Occipital lobe (tissue), 2 donors: ENCODE measurements around the gene EMILIN2. TPM values are rescaled to one million over a fixed set of nuclear protein-coding genes. Genes with fewer than 3 reads are reported as not detected.

ENCODE experiments used
- DNase-seq: peaks from one replicate; lab custom pipeline; 2025; lab: John Stamatoyannopoulos, UW
- total RNA-seq: library from RNA; depleted of rRNA; stranded (reverse); fragments of >200 nt; gene quantifications from one replicate; pipeline ENCODE4 v1.2.3, GENCODE V29; 2014

EMILIN2 gene
- total RNA-seq, 1 donor from 2014 or later = 2.0 TPM

DNA sequence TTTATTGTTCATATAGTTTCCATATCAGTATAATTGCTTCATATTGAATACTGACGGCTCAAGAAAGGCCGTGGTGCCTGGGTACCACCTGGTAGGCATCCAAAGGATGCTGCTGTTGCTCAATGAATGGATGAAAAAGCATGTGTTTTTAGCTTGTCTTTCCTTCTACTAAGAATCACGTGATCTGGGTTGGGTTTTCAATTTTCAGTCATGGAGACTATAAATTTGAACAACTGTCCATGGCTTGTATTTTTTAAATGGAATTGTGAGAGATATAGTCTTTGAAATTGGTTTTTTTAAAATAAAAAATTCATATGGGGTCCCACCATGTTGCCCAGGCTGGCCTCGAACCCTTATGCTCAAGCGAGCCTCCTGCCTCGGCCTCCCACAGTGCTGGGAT lies 25.3 kb downstream of the EMILIN2 start:
- no peak for DNase-seq

DNA sequence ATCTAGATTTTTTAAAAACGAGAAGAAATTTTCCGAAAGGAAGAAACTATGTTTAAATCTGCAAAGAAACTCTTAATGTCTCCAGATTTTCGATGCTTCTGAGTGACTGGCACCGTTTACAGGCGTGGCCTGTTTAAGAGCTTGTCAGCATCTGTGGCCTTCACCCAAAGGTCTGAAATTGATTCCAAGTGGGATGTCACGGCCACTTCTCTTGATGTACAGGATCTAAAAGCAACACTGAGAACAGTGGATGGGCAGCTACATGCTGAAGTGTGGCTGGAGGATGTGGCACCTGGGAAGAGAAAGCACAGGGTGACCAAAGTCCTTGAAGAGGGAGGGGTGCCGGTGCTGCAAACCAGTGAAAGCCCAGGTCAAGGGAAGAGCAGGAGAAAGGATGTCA lies 28.0 kb downstream of the EMILIN2 start:
- DNase-seq = no peak

DNA sequence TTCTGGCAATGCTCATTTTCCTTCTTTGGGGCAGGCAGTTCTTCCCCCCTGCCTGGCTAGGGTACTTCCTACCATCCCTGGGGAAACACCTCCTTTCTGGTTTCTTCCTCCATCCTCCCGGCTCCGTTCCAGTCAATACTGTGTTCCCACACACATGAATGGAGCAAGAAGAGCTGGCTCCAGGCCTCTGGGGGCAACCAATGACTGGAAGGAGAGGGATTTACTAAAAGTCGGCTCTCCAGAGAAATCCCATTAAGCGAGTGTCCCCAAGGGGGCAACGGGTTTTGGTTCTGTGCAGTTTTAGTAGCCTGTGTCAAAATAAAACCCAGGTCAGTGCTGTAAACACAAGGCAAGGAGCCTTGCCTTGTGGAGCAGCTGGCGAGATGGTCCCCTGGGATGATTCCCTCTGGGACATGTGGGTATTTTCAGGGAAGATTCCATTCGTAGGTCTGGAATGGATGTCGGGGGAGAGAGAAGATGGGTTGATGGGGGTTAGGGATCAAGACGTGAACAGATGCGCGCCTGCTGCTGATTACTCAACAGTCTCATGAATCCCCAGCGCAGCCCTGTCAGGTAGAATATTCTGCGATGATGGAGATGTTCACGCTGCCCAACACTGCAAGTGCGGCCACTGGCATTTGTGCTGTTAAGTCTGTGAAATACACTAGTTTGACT lies 32.0 kb downstream of the EMILIN2 start:
- DNase-seq = no peak

DNA sequence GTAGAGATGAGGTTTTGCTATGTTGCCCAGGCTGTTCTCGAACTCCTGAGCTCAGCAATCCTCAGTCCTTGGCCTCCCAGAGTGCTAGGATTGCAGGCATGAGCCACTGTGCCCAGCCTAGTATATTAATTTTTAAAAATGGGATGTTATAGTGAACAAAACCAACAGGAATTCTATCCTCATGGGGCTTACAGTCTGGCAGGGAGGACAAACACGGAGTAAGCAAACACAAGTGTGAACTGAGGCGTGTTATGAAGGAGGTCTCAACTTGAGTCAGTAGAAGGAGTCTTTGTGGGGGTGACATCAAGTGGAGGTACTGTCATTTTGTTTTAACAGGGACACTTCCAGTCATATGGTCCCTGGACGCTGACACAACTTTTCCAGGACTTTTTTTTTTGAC lies 33.1 kb downstream of the EMILIN2 start:
- DNase-seq = no peak

DNA sequence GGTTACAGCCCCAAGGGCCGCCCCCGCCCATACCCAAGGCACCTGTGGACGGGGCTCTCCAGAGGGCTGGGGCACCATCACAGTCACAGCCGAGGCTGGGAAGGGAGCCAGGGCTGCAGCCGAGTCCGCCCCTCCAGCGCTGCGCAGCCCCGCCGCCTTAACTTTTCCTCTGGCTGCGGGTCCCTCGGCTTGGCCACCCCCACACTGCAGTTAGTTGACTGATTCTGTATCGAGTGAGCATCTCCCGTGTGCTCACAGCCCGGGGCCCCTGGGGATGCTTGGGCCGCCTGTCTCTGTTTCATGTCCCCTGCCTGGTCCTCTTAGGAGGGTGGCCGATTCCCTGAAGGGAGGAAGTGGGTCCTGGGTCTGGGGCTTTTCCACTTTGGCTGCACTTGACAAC lies 33.7 kb downstream of the EMILIN2 start:
- DNase-seq = no peak

DNA sequence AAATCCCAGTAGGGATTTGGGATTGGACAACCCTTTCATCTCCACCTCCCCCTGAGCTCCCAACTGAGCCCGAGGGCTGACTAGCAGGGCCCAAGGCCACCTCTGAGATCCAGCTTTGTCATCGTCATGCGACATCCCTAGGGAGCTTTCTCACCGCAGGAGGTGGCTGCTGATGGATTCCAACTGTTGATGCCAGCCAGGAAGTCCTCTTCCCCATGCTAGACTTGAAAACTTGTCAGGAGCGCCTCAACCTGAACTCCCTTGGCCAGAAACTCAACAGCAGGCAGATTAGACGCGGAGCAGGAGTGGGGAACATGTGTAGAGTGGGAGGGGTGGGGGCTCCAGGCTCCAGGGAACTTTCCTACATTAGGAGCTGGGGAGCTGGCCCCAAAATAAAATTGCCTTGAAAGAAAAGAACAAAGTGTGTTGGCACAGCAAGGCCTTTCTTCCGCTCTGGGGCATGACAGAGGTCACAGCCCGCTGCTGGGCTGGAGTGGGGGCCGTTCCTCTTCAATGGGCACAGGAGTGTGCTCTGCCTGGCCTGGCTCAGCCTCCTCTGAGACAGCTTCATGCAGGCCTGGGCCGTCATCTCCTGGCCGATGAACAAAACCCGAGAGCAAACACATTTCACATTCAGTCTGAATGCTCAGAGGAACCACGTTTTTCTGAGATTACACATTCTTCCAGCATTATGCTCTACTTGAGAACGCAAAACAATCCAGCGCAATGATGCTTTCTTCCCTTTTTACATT lies 34.5 kb downstream of the EMILIN2 start:
- no peak for DNase-seq

DNA sequence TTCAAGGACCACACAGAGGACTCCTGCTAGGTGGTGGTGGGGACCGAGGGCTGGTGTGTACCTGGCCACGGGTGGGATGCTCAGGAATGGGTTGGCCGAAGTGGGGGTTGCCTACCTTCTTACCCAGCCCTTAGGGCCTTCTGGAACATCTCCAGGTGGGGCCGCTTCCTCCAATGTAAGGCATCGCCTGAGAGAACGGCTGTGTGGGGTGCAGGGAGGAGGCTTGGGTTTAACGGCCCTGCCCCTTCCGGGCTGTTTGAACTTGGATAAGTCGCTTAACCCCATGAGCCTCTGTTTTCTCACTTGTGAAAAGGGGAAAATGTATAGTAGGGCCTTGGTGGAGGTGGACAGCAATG lies 35.0 kb downstream of the EMILIN2 start:
- no peak for DNase-seq

DNA sequence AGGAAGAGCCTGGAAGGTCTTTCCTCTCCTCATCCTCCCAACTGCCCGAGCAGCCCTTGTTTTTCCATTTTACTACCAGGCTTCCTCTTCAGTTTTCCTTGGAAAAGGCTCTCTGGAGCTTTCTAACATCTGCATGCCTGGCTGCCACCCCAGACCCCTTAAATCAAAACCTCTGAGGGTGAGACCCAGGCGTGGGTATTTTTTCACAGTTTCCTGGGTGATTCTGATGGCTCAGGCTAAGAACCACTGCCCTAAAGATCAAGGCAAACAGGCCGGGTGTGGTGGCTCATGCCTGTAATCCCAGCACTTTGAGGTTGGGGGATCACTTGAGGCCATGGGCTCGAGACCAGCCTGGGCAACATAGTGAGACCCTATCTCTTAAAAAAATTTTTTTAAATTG lies 35.4 kb downstream of the EMILIN2 start:
- no peak for DNase-seq

DNA sequence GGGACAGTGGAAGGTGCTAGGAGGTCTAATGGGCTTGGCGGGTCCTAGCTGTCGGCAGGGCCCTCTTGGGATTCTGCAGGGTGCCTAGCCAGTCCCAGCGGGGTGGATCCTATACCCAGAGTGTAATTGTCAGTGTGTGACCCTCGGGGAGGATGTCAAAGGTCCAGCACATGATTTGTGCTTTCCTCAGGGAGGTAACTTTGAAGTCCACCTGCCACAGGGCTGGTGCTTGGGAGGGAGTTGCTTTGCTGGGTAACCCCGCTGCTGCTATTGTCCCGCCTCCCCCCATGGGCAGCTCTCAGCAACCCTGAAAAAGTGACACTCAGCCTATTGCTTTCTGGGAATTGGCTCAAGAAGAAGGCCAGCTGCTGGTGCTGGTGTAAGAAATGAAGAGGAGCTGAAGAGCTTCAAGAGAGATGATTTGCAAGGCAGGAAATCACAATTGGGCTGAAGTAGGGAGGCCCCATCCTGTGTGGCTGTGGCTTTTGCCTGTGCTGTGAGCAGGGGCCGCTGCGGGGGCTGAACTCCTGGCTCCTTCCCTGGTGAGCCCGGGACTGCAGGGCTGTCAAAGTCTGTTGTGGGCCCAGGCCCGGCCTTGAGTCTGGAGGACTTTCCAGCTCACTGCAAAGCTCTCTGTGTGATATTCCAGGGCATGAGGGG lies 36.4 kb downstream of the EMILIN2 start:
- DNase-seq = no peak

DNA sequence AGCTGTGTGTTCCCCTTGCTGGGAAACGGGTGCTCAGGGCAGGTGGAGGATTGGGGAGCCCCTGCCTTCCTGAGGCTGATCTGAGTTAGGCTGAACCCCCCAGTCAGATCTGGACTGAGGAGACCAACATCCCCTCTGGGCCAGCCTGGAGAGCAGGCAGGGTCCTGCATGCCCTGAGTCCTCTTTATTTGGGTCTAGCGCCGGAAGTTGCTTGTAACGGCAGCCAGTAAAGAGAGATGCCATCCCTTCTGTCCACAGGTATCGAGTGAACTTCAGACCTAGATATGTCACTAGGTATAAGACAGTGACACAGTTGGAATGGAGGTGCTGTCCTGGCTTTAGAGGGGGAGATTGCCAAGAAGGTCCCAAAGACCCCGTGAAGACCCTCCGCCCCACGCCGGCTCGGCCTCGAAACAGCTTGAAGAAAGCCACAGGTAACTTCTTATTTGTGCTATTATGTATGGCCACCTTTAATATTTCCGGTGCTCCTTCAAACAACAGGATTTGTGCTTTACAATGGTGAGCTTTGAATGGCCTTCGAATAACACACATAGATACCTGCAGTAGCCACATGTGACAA lies 38.0 kb downstream of the EMILIN2 start:
- DNase-seq = no peak

DNA sequence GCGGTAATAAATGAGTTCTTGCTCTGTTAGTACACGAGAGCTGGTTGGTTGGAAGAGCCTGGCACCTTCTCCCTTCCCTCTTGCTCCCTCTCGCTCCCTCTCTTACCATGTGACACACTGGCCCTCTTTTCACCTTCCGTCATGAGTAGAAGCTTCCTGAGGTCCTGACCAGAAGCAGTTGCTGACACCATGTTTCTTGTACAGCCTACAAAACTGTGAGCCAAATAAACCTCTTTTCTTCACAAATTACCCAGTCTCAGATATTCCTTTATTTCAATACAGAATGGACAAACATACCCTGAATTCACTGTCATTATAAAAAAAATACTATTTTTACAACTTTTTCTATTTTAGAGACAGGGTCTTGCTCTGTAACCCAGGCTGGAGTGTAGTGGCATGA lies 40.7 kb downstream of the EMILIN2 start:
- DNase-seq = no peak

DNA sequence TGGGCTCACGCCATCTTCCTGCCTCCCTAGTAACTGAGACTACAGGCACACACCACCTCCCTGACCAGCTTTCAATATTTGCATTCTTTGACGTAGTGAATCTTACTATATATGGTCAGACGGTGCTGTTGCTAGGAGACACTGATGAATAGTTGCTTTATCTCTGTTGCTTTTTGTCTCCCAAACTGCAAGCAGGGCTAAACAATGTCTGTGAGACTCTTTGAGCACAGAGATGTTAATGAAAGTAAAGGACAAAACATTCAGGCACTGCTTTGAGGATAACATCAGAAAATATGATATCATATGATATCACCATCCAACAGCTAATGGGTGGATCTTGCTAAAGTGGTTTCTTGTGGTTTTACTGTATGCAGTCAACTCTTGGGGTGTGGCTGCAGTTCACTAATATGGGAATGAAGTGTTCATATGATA lies 43.0 kb downstream of the EMILIN2 start:
- DNase-seq = no peak

DNA sequence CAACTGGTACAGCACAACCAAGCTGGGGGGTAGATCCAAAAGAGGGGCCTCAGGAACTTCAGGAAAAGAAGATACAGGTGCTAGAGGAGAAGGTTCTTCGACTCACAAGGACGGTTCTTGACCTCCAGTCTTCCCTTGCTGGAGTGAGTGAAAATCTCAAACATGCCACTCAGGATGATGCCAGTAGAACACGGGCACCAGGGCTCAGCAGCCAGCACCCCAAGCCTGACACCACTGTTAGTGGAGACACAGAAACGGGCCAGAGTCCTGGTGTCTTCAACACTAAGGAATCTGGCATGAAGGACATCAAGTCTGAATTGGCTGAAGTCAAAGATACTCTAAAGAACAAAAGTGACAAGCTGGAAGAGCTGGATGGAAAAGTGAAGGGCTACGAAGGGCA lies 43.8 kb downstream of the EMILIN2 start:
- DNase-seq = no peak

DNA sequence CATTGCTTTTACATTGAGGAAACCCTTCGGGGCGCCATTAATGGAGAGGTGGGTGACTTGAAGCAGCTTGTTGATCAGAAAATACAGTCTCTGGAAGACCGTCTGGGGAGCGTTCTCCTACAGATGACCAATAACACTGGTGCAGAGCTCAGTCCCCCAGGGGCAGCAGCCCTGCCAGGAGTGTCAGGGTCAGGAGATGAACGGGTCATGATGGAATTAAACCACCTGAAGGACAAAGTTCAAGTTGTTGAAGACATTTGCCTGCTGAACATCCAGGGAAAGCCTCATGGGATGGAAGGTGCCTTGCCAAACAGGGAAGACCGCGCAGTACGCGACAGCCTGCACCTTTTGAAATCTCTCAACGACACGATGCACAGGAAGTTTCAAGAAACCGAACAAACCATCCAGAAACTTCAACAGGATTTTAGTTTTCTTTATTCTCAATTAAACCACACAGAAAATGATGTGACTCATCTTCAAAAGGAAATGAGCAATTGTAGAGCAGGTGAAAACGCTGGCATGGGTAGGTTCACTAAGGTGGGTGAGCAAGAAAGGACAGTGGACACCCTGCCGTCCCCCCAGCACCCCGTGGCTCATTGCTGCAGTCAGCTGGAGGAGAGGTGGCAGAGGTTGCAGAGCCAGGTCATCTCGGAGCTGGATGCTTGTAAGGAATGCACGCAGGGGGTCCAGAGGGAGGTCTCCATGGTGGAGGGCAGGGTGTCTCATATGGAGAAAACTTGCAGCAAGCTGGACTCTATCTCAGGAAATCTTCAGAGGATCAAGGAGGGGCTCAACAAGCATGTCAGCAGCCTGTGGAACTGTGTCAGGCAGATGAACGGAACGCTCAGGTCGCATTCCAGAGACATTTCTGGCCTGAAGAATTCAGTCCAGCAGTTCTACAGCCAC lies 45.0 kb downstream of the EMILIN2 start:
- no peak for DNase-seq

DNA sequence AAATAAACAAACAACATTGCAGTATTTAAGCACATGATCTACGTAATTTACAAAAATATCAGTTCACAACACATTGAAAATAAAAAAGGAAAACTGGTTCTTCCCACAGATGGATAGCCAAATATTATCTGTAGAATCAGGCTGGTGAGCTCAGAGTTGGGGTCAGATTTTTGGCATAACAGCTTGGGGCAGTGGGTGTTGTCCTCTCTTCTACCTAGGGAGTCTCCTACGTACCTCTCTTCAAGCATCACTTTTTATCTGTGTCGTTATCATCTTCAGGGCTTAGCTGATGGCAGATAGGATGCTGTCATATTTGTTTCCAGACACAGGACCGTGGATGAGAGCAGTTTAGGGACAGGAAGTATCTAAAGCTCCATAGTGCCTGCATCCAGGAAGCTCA lies 46.2 kb downstream of the EMILIN2 start:
- no peak for DNase-seq

DNA sequence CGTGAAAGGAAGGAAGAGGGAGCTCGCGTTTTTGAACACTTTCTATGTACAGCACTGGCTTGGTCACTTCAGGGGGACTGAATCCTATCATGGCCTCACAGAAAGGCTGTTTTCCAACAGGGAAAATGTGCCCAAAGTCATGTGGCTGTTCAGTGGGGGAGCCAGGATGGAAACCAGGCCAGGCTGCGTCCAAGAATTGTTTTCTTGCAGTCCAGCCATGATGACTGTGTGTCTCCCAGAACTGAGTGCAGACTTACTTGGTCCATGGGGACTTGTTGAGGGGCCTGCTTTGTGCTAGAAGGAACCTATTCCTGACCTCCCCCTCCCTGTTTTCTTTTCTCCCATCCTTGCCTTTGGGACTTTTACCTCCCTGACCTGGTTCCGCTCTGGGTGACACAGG lies 46.9 kb downstream of the EMILIN2 start:
- no peak for DNase-seq

DNA sequence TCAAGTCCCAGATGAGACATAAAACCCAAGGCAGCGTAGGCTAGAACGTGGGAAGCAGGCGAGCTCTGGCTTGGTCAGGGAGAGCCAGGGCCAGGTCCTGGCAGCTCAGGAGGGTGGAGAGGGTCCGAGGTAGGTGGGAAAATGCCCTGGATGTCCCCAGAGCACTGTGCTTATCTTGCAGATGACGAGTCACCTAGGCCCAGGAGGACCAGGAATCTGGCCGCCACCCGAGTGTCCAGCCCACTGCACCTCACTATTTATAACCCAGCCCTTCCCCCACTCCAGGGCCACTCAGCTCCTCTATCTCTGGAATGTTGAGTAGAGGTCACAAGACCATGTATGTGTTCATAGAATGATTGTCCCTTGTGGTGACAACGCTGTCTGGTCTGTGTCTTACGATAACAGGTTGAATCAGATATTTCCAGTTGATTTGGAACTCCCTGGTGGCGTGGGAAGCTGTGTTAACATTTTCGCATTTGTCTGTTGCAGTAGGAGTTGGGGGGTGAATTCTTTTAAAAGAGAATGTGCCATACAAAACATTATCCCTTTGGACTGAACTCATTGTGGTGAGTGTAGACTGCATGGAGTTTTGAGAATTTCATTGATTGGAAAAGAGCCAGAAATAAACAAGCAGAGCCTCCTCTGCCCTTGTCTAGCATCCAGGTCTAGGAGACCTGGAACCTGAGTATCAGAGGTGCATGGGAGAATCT lies 47.5 kb downstream of the EMILIN2 start:
- DNase-seq = no peak

DNA sequence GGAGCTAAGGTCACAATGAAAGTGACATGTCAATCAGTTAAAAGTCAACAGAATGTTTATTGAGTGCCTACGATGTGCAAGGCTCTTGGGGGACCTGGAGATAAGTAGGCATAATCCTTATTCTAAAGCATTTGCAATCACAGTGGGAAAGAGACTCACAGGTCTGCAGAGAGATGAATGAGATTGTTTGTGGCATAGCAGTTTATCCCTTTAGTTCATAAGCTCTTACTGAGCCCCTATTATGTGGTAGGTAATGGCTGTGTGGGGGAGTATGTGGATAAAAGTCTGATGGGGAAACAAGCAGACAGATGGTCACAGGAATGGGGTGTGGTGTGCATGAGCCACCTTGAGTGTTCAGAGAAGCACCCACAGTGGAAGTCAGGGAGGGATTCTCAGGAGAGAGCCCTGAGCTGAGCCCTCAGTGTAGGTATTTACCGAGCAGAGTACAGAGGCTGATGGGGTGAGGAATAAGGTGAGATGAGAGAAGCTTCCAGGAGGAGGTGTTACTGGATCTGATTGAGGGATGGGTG lies 48.1 kb downstream of the EMILIN2 start:
- DNase-seq = no peak

DNA sequence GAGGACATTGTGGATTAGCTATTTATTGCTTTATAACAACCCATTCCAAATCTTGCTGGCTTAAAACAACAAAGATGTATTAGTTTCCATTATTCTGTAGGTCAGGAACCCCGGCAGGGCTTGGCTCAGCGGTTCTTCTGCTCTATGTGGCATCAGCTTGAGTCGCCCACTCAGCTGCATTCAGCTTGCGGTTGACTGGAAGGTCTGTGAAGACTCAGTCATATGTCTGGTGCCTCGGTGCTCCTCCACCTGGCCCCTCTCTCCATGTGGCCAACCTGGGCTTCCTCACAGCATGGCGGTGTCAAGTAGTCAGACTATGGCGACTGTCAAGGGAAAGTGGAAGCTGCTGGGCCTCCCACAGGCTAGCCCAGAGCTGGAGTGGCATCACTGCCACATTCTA lies 48.6 kb downstream of the EMILIN2 start:
- no peak for DNase-seq

DNA sequence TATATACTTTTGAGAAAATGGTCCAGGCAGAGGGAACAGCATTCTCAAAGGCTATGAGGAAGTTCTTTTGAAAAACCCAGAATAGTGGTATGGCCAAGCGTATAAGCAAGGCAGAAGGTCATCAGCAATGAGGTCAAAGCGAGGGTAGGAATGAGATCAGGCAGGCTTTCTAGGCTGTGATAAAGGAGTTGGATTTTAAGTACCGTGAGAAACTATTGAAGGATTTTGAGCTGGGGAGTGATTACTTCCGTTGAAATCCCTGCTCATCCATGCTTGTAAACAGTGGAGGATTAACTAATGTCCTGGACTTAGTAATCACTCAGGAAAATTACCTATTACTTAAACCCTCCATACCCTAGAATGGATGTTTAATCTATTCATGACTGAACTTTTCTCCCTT lies 50.2 kb downstream of the EMILIN2 start:
- no peak for DNase-seq
